HCT116 (cell line): Measurements from ENCODE around the gene MRM3. TPM values are rescaled to one million over a fixed set of nuclear protein-coding genes. Genes with fewer than 3 reads are reported as not detected.

Experiments used
- ATAC-seq: fragments of 200-7000 bp; cut with Tn5 transposase; 2 replicates; pipeline ENCODE4 v1.9.1; 2020; ENCODE audit warnings: mild to moderate bottlenecking, moderate library complexity
- BruUV-seq: library from RNA; stranded (reverse); fragments of 400-500 nt; replicated peaks from 2 replicates; lab custom pipeline; 2021; lab: Mats Ljungman, UMichigan
- CTCF ChIA-PET: fragments of 300-600 bp; sonication (Branson Sonifier 250); formaldehyde crosslinking; loops from one replicate; lab custom pipeline; 2021; ENCODE audit warnings: antibody characterized with exemption; lab: Charles Lee
- POLR2A ChIA-PET: fragments of 300-600, 350-600 bp; sonication (Branson Sonifier 250); formaldehyde crosslinking; loops from one replicate; lab custom pipeline; 2021; ENCODE audit warnings: antibody characterized with exemption; lab: Charles Lee
- RAD21 ChIA-PET, 2 experiments: fragments of 300-600 bp; sonication (Branson Sonifier 250); formaldehyde crosslinking; loops; one replicate each; lab custom pipeline; 2023; ENCODE audit warnings: low total read pairs in 2 of 2; ENCODE audit not compliant: uncharacterized antibody in 2 of 2, unreplicated experiment in 2 of 2, low non-redundant PET in 1 of 2; lab: Charles Lee
- DNase-seq: peaks from one replicate; pipeline ENCODE4 v3.0.0-alpha.2; 2010; ENCODE audit warnings: low read depth, low spot score
- H2AFZ ChIP-seq: fragments of 200-600 bp; shearing (Covaris generic), sonication (generic); 2 replicates; pipeline ENCODE4 v1.6.1; 2017; ENCODE audit warnings: low read depth, mixed run types, mixed read lengths, antibody characterized with exemption, low read length; ENCODE audit not compliant: poor library complexity, severe bottlenecking
- H3K27ac ChIP-seq: 2 replicates; pipeline ENCODE4 v1.5.1; 2012; ENCODE audit warnings: low read depth, low read length
- H3K27me3 ChIP-seq: fragments of 200-600 bp; sonication (generic); 2 replicates; pipeline ENCODE4 v1.6.1; 2016; ENCODE audit warnings: mixed run types, low read length, mixed read lengths; ENCODE audit not compliant: insufficient read depth
- H3K36me3 ChIP-seq, 2 experiments: fragments of 200-500 bp in 1 of 2; fragments of 200-600 bp in 1 of 2; sonication (Bioruptor generic) in 1 of 2; sonication (generic) in 1 of 2; 2 replicates each; pipeline versions ENCODE4 v1.5.1 to v1.6.1; 2014 to 2016; ENCODE audit warnings: low read length in 2 of 2, inconsistent platforms in 1 of 2, mixed read lengths in 1 of 2, mixed run types in 1 of 2; ENCODE audit not compliant: insufficient read depth in 2 of 2, control insufficient read depth in 1 of 2
- H3K4me1 ChIP-seq, 2 experiments: fragments of 200-600 bp in 1 of 2; sonication (generic) in 1 of 2; 2 replicates each; pipeline versions ENCODE4 v1.5.1 to v1.6.1; 2012 to 2017; ENCODE audit warnings: low read length in 2 of 2, inconsistent platforms in 1 of 2, mild to moderate bottlenecking in 1 of 2, mixed read lengths in 1 of 2, mixed run types in 1 of 2, moderate library complexity in 1 of 2; ENCODE audit not compliant: insufficient read depth in 2 of 2, control insufficient read depth in 1 of 2
- H3K4me2 ChIP-seq: fragments of 200-600 bp; sonication (generic); 2 replicates; pipeline ENCODE4 v1.6.1; 2017; ENCODE audit warnings: mixed run types, low read length, mixed read lengths
- H3K4me3 ChIP-seq, 2 experiments: fragments of 200-600 bp in 1 of 2; sonication (generic) in 1 of 2; replicated peaks in 1 of 2; 2 replicates each; pipeline ENCODE4 v1.5.1; 2011 to 2016; ENCODE audit warnings: low read length in 2 of 2, control low read depth in 1 of 2, low read depth in 1 of 2, mild to moderate bottlenecking in 1 of 2, mixed read lengths in 1 of 2, mixed run types in 1 of 2
- H3K79me2 ChIP-seq: fragments of 200-600 bp; sonication (generic); 2 replicates; pipeline ENCODE4 v1.6.1; 2017; ENCODE audit warnings: mild to moderate bottlenecking, mixed run types, low read length, moderate library complexity, mixed read lengths; ENCODE audit not compliant: insufficient read depth
- H3K9ac ChIP-seq: fragments of 200-600 bp; sonication (generic); 2 replicates; pipeline ENCODE4 v1.6.1; 2016; ENCODE audit warnings: low read length, mixed read lengths
- H3K9me2 ChIP-seq: fragments of 200-600 bp; sonication (generic), shearing (Covaris generic); 2 replicates; pipeline ENCODE4 v1.6.1; 2017; ENCODE audit warnings: mixed run types, mild to moderate bottlenecking, moderate library complexity; ENCODE audit not compliant: insufficient read depth
- H3K9me3 ChIP-seq, 2 experiments: fragments of 200-500 bp in 1 of 2; fragments of 200-600 bp in 1 of 2; sonication (Bioruptor generic) in 1 of 2; sonication (generic) in 1 of 2; 2 replicates each; pipeline ENCODE4 v1.6.1; 2014 to 2017; ENCODE audit warnings: low read length in 2 of 2, mixed read lengths in 2 of 2, inconsistent platforms in 1 of 2, low read depth in 1 of 2, mild to moderate bottlenecking in 1 of 2, mixed run types in 1 of 2, moderate library complexity in 1 of 2; ENCODE audit not compliant: control insufficient read depth in 1 of 2, insufficient read depth in 1 of 2
- H4K20me1 ChIP-seq: fragments of 200-600 bp; sonication (generic), shearing (Covaris generic); 2 replicates; pipeline ENCODE4 v1.6.1; 2017; ENCODE audit warnings: mixed run types, mild to moderate bottlenecking, moderate library complexity; ENCODE audit not compliant: insufficient read depth
- ATF3 ChIP-seq: IDR thresholded peaks from 2 replicates; pipeline ENCODE4 v1.6.1; 2012
- CBX3 ChIP-seq: IDR thresholded peaks from 2 replicates; pipeline ENCODE4 v1.6.1; 2012; ENCODE audit warnings: low read depth
- CEBPB ChIP-seq: IDR thresholded peaks from 2 replicates; pipeline ENCODE4 v1.6.1; 2012; ENCODE audit warnings: low read depth
- CTCF ChIP-seq, 3 experiments: fragments of 200-600 bp in 1 of 3; sonication (generic) in 1 of 3; IDR thresholded peaks in 2 of 3; conservative IDR thresholded peaks in 1 of 3; 2 replicates each; pipeline ENCODE4 v1.5.1; 2012 to 2017; ENCODE audit warnings: low read depth in 2 of 3, low read length in 2 of 3, antibody characterized with exemption in 1 of 3, borderline replicate concordance in 1 of 3, control low read depth in 1 of 3, mild to moderate bottlenecking in 1 of 3, mixed read lengths in 1 of 3, mixed run types in 1 of 3, moderate library complexity in 1 of 3; ENCODE audit not compliant: insufficient read depth in 1 of 3
- EGR1 ChIP-seq: IDR thresholded peaks from 2 replicates; pipeline ENCODE4 v1.6.1; 2012; ENCODE audit warnings: low read depth
- ELF1 ChIP-seq: IDR thresholded peaks from 2 replicates; pipeline ENCODE4 v1.6.1; 2012; ENCODE audit warnings: low read depth, borderline replicate concordance
- EZH2 ChIP-seq: fragments of 200-600 bp; sonication (generic); IDR thresholded peaks from 2 replicates; pipeline ENCODE4 v1.6.1; 2017; ENCODE audit warnings: antibody characterized with exemption, mixed run types
- FOSL1 ChIP-seq: IDR thresholded peaks from 2 replicates; pipeline ENCODE4 v1.6.1; 2012; ENCODE audit warnings: low read depth
- JUND ChIP-seq: IDR thresholded peaks from 2 replicates; pipeline ENCODE4 v1.6.1; 2012
- POLR2A ChIP-seq: IDR thresholded peaks from 2 replicates; pipeline ENCODE4 v1.7.0; 2011; ENCODE audit warnings: borderline replicate concordance; ENCODE audit not compliant: insufficient read depth, insufficient read length; ENCODE audit errors: extremely low read depth
- POLR2AphosphoS5 ChIP-seq: IDR thresholded peaks from 2 replicates; pipeline ENCODE4 v1.6.1; 2011; ENCODE audit warnings: mild to moderate bottlenecking, low read depth, low read length, moderate library complexity
- REST ChIP-seq: IDR thresholded peaks from 2 replicates; pipeline ENCODE4 v1.6.1; 2012; ENCODE audit warnings: low read depth
- SRF ChIP-seq: IDR thresholded peaks from 2 replicates; pipeline ENCODE4 v1.6.1; 2012; ENCODE audit warnings: low read depth
- TCF7L2 ChIP-seq: IDR thresholded peaks from 2 replicates; pipeline ENCODE4 v1.7.0; 2011; ENCODE audit warnings: borderline replicate concordance, inconsistent platforms; ENCODE audit not compliant: insufficient read depth, insufficient read length; ENCODE audit errors: extremely low read depth
- YY1 ChIP-seq: IDR thresholded peaks from 2 replicates; pipeline ENCODE4 v1.6.1; 2011; ENCODE audit warnings: low read length, low read depth, moderate library complexity, mild to moderate bottlenecking; ENCODE audit not compliant: insufficient replicate concordance; ENCODE audit errors: extremely low read depth
- ZBTB33 ChIP-seq: IDR thresholded peaks from 2 replicates; pipeline ENCODE4 v1.6.1; 2011; ENCODE audit warnings: mild to moderate bottlenecking, low read length, moderate library complexity; ENCODE audit not compliant: insufficient replicate concordance; ENCODE audit errors: extremely low read depth
- ZNF274 ChIP-seq: fragments of 200-500 bp; sonication (Bioruptor generic); IDR thresholded peaks from 2 replicates; pipeline ENCODE4 v1.6.1; 2014; ENCODE audit warnings: mild to moderate bottlenecking, low read depth, low read length, inconsistent platforms
- intact Hi-C: fragments of 100-400 bp; cut with micrococcal nuclease; formaldehyde crosslinking; loops from 2 replicates; pipeline ENCODE4 v1.10.0; 2022
- total RNA-seq: library from RNA; stranded (reverse); gene quantifications from one replicate; pipeline ENCODE4 v1.2.1, GENCODE V29; 2021; ENCODE audit not compliant: unreplicated experiment

Gene MRM3
- total RNA-seq, 1 experiment from 2014 or later = 32.6 TPM

GRCh38 chr17:773467-774312 is 8.5 kb upstream of the MRM3 start:
- RAD21 ChIA-PET = no interaction called here
- TF ChIP-seq JUND (no peak), YY1 (no peak), CTCF (IDR thresholded peaks at IDR 0.05 in 2 of 3, conservative IDR thresholded peaks at IDR 0.05 in 1 of 3; ENCODE audit: borderline replicate concordance in 1 of 3, insufficient read depth in 1 of 3, low read depth in 2 of 3, low read length in 2 of 3) (no peak), REST (no peak), ATF3 (no peak), POLR2AphosphoS5 (no peak), TCF7L2 (no peak), SRF (no peak), FOSL1 (no peak), EZH2 (no peak), ELF1 (no peak), POLR2A (no peak), ZBTB33 (no peak), CBX3 (no peak), CEBPB (no peak), EGR1 (no peak), ZNF274 (no peak)
- intact Hi-C loops = no loop called here

More at GRCh38 chr17:773467-774312, 8.5 kb upstream of the MRM3 start:
- CTCF ChIA-PET = no interaction called here
- Histone ChIP-seq H3K9me3 (no peaks in the 10 kb centered on the region), H3K4me2 (no peak overlapping the region), H3K27me3 (no peaks in the 10 kb centered on the region), H3K36me3 (peaks cover 65 to 73% of the 10 kb centered on the region in 2 experiments), H3K4me3 (no peak overlapping the region), H3K79me2 (peaks cover 23% of the 10 kb centered on the region), H2AFZ (no peak overlapping the region), H3K4me1 (no peaks in the 10 kb centered on the region), H4K20me1 (no peaks in the 10 kb centered on the region), H3K27ac (no peak overlapping the region), H3K9me2 (no peaks in the 10 kb centered on the region), H3K9ac (no peak overlapping the region)
- POLR2A ChIA-PET = no interaction called here
- no peak for ATAC-seq
- BruUV-seq = no TSS peak
- no peak for DNase-seq
